HG03342 (cell line): ENCODE measurements around the gene PITPNM1.
"Not testable (repeated sequence)": the region's sequence is repeated elsewhere in the genome, so short reads cannot be mapped to it uniquely, and the experiment has no call there.

ENCODE experiments used
- ATAC-seq: cut with Tn5 transposase; IDR thresholded peaks from one replicate; pipeline ENCODE4 v1.9.1; 2021; ENCODE audit warnings: mild to moderate bottlenecking, moderate library complexity; ENCODE audit not compliant: unreplicated experiment

The PITPNM1 gene

GRCh38 chr11:67504950-67505581 lies at the start of gene PITPNM1:
TSS of gene PITPNM1 (minus strand) at chr11:67505363. CDS start at chr11:67504180, 1,183 bp downstream.
- no peak for ATAC-seq

- not testable (repeated sequence) for ATAC-seq
Measured at GRCh38 chr11:67551697-67552096, 46.5 kb upstream of the PITPNM1 start.

- no peak for ATAC-seq
Measured at GRCh38 chr11:67551127-67551526, 46.0 kb upstream of the PITPNM1 start.

DNA sequence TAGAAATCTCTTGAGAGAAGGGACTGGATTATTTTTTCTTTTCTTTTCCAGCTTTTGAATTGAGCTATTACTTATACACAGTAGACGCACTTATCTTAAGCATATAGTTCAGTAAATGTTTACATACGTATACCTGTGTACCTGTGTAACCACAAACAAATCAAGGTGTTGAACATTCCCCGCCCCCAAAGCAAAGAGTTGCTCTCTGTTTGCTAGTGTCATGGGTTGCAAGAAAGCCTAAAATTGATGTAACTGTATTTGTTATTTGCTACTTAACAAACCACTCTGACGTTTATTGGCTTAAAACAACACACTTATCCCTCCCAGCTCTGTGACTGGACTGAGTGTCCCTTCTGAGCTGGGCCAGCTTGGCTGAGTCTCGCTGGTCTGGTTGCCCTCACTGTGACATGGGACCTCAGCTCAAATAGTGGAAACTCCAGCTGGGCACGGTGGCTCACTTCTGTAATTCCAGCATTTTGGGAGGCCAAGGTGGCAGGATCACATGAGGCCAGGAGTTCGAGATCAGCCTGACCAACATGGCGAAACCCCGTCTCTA lies 43.5 kb upstream of the PITPNM1 start:
- ATAC-seq, result no peak

DNA sequence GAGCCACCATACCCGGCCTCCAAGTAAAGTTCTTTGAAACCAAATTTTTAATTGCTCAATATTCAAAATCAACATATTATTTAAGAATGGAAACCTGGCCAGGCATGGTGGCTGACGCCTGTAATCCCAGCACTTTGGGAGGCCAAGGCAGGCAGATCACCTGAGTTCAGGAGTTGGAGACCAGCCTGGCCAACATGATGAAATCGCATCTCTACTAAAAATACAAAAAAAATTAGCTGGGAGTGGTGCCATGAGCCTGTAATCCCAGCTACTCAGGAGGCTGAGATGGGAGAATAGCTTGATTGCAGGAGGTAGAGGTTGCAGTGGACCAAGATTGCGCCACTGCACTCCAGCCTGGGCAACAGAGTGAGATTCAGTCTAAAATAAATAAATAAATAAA lies 42.9 kb upstream of the PITPNM1 start:
- not testable (repeated sequence) for ATAC-seq

DNA sequence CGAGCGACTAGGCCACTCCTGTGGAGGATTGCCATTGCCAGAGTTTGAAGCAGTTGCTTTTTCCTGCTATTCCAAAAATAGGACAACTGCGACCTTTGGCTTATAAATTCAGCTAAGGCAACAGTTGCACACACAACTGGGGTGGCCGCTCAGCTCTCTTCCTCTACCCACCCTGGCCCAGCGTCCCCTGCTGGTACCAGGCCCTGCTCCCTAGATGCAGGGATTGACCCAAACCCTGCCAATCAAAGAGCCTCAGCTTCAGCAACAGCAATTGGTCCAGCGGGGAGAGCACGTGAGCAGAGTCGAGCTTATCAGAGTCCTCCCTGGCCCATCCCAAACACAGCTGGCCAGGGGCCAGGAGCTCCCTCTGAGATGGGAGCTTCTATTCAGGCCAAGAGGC lies 40.1 kb upstream of the PITPNM1 start:
- ATAC-seq, result no peak

DNA sequence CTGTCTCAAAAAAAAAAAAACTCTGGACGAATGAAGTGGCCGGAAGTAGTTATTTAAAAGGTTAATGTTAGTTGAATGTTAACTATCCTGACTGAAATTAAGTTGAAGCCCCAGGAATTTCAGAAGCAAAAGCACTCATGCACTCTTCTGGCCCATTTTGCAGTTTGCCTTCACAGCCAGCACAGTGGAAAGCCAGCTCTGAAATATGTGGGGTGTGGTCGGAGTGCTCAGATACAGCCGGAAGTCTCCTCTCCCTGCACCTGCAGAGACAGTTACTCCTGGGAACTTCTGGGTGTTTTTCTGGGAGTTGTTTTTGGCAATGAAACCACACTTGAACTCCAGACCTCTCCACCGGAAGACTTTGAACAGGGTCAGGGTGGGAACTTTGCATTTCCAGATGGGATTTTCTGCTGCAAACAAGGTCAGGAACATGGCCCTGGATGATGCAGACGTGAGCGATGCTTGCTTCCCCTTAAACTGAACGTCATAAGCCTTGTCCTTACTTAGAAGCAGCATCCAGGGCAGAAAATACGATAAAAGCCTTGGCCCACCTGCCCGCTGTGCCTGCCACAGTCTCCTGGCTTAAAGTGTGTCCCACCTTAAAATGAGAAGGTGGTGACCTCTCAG lies 39.6 kb upstream of the PITPNM1 start:
- no peak for ATAC-seq

- ATAC-seq, result no peak
Measured at GRCh38 chr11:67543585-67543984, 38.4 kb upstream of the PITPNM1 start.

GRCh38 chr11:67542971-67543370 lies 37.8 kb upstream of the PITPNM1 start:
- no peak for ATAC-seq

GRCh38 chr11:67542169-67542568 lies 37.0 kb upstream of the PITPNM1 start:
- ATAC-seq, result no peak

- no peak for ATAC-seq
Measured at GRCh38 chr11:67541198-67541597, 36.0 kb upstream of the PITPNM1 start.

- no peak for ATAC-seq
Measured at GRCh38 chr11:67539550-67539949, 34.4 kb upstream of the PITPNM1 start.

GRCh38 chr11:67538823-67539505 lies 33.8 kb upstream of the PITPNM1 start:
- ATAC-seq, result no peak

- no peak for ATAC-seq
Measured at GRCh38 chr11:67538306-67538705, 33.1 kb upstream of the PITPNM1 start.

DNA sequence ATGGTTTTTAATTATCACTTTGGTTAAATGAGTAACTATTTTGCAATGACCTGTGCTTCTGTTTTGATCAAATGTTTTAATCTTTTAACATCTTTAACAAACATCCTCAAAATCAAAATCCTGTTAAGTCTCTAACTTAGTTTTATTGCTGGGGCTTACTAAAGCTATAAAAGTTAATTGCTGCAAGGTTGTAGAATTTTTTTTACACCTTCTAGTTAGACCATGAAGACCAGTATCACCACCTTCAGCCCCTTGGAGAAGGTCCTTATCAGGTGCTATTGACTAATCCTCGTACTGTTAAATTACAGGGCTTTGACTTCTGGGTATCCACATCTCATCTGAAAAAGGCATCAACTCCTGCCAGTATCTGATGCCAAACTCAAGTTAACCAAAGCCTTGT lies 30.4 kb upstream of the PITPNM1 start:
- no peak for ATAC-seq

GRCh38 chr11:67534070-67534679 lies 29.0 kb upstream of the PITPNM1 start:
- ATAC-seq, result no peak

DNA sequence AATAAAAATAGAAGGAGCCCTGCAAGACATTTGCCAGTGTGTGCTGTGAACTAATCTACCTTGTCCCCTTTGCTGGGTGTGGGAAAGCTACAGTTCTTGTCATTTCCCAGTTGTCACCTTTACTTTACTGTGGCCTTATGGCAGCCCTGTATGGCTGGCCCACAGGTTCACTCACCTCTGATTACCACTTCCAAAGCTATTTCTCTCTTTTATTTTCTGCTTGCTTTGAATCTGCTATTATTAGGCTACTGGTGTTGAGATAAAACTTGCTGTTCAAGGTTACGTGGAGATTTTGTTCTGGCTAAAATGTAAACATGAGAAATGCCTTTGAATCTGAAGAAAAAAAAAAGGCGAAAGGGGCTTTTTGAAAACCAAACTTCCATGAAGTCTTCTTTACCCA lies 27.7 kb upstream of the PITPNM1 start:
- no peak for ATAC-seq

DNA sequence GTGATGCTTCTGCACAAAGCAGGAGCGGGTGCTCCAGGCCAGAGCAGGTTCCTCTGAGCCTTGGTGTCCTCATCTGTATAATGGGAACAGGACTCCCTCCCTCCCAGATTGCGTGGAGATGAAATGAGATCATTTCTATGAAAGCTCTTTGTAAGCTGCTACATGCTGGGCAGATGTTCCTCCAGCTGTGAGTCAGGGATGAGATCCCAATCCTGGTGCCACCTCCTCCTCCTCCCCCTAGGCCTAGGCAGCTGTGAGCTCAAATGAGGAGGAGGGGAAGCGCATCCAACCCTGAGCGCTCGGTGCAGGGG lies 25.1 kb upstream of the PITPNM1 start:
- no peak for ATAC-seq

- ATAC-seq, result no peak
Measured at GRCh38 chr11:67528376-67528775, 23.2 kb upstream of the PITPNM1 start.

GRCh38 chr11:67525275-67525976 lies 20.3 kb upstream of the PITPNM1 start:
- no peak for ATAC-seq

GRCh38 chr11:67524480-67524808 lies 19.3 kb upstream of the PITPNM1 start:
- ATAC-seq, result no peak
